ENCODE measurements around the gene CBFA2T3. TPM values are rescaled to one million over a fixed set of nuclear protein-coding genes. Genes with fewer than 3 reads are reported as not detected.
"Not testable (repeated sequence)": the region's sequence is repeated elsewhere in the genome, so short reads cannot be mapped to it uniquely, and the experiment has no call there.

The CBFA2T3 gene
- total RNA-seq, 1 experiment from 2014 or later: not detected

- not testable (repeated sequence) for H3K79me2 ChIP-seq (ENCODE audit: low read length); H3K9ac ChIP-seq (ENCODE audit: low read length); H3K4me2 ChIP-seq (ENCODE audit: low read depth, low read length, poor library complexity, severe bottlenecking); H3K9me3 ChIP-seq (ENCODE audit: low read length); H2AFZ ChIP-seq (ENCODE audit: low read length); H3K36me3 ChIP-seq (ENCODE audit: insufficient read depth, low read length); H3K27me3 ChIP-seq (ENCODE audit: low read length); H3K9me2 ChIP-seq (replicated peaks; ENCODE audit: insufficient read depth, low read length); H3K27ac ChIP-seq (ENCODE audit: low read length); H4K20me1 ChIP-seq (ENCODE audit: insufficient read depth, low read depth, low read length); H3K4me3 ChIP-seq (ENCODE audit: low read length); H3K4me1 ChIP-seq (ENCODE audit: low read length); DNase-seq
Measured at GRCh38 chr16:88918896-88919295, 58.1 kb downstream of the CBFA2T3 start.

GRCh38 chr16:88917915-88918627 lies 58.9 kb downstream of the CBFA2T3 start:
- Histone ChIP-seq H3K9ac (ENCODE audit: low read length) (no peak overlapping the region), H4K20me1 (ENCODE audit: insufficient read depth, low read depth, low read length) (no peaks in the 10 kb centered on the region), H3K79me2 (ENCODE audit: low read length) (no peaks in the 10 kb centered on the region), H3K36me3 (ENCODE audit: insufficient read depth, low read length) (no peaks in the 10 kb centered on the region), H3K4me2 (ENCODE audit: low read depth, low read length, poor library complexity, severe bottlenecking) (no peak overlapping the region), H3K9me2 (replicated peaks; ENCODE audit: insufficient read depth, low read length) (no peaks in the 10 kb centered on the region), H3K4me3 (ENCODE audit: low read length) (no peak overlapping the region), H3K27me3 (ENCODE audit: low read length) (no peaks in the 10 kb centered on the region), H3K27ac (ENCODE audit: low read length) (no peak overlapping the region), H2AFZ (ENCODE audit: low read length) (no peak overlapping the region), H3K9me3 (ENCODE audit: low read length) (no peaks in the 10 kb centered on the region), H3K4me1 (ENCODE audit: low read length) (no peaks in the 10 kb centered on the region)
- DNase-seq: no peak

- H4K20me1 ChIP-seq (ENCODE audit: insufficient read depth, low read depth, low read length): no peaks in the 10 kb centered on the region
- H3K79me2 ChIP-seq (ENCODE audit: low read length): no peaks in the 10 kb centered on the region
- no peak overlapping the region for H3K9ac ChIP-seq (ENCODE audit: low read length)
Measured at GRCh38 chr16:88917146-88917914, 59.7 kb downstream of the CBFA2T3 start.

GRCh38 chr16:88915639-88916327 lies 61.2 kb downstream of the CBFA2T3 start:
- Histone ChIP-seq H3K4me2 (ENCODE audit: low read depth, low read length, poor library complexity, severe bottlenecking) (no peak overlapping the region), H3K4me1 (ENCODE audit: low read length) (no peaks in the 10 kb centered on the region), H4K20me1 (ENCODE audit: insufficient read depth, low read depth, low read length) (no peaks in the 10 kb centered on the region), H3K4me3 (ENCODE audit: low read length) (no peak overlapping the region), H3K36me3 (ENCODE audit: insufficient read depth, low read length) (no peaks in the 10 kb centered on the region), H2AFZ (ENCODE audit: low read length) (no peak overlapping the region), H3K9ac (ENCODE audit: low read length) (no peak overlapping the region), H3K9me3 (ENCODE audit: low read length) (no peaks in the 10 kb centered on the region), H3K27ac (ENCODE audit: low read length) (no peak overlapping the region), H3K9me2 (replicated peaks; ENCODE audit: insufficient read depth, low read length) (no peaks in the 10 kb centered on the region), H3K27me3 (ENCODE audit: low read length) (no peaks in the 10 kb centered on the region), H3K79me2 (ENCODE audit: low read length) (no peaks in the 10 kb centered on the region)
- no peak for DNase-seq

More at GRCh38 chr16:88917146-88917914, 59.7 kb downstream of the CBFA2T3 start:
- Histone ChIP-seq H3K4me3 (ENCODE audit: low read length) (no peak overlapping the region), H3K9me3 (ENCODE audit: low read length) (no peaks in the 10 kb centered on the region), H3K27ac (ENCODE audit: low read length) (no peak overlapping the region), H3K36me3 (ENCODE audit: insufficient read depth, low read length) (no peaks in the 10 kb centered on the region), H3K4me2 (ENCODE audit: low read depth, low read length, poor library complexity, severe bottlenecking) (no peak overlapping the region), H3K4me1 (ENCODE audit: low read length) (no peaks in the 10 kb centered on the region), H2AFZ (ENCODE audit: low read length) (no peak overlapping the region), H3K9me2 (replicated peaks; ENCODE audit: insufficient read depth, low read length) (no peaks in the 10 kb centered on the region), H3K27me3 (ENCODE audit: low read length) (no peaks in the 10 kb centered on the region)
- DNase-seq: no peak

GRCh38 chr16:88914750-88915368 lies 62.1 kb downstream of the CBFA2T3 start:
- Histone ChIP-seq H3K9ac (ENCODE audit: low read length) (no peak overlapping the region), H3K4me1 (ENCODE audit: low read length) (no peaks in the 10 kb centered on the region), H3K9me3 (ENCODE audit: low read length) (no peaks in the 10 kb centered on the region), H3K27ac (ENCODE audit: low read length) (no peak overlapping the region), H3K4me2 (ENCODE audit: low read depth, low read length, poor library complexity, severe bottlenecking) (no peak overlapping the region), H3K36me3 (ENCODE audit: insufficient read depth, low read length) (no peaks in the 10 kb centered on the region), H3K4me3 (ENCODE audit: low read length) (no peak overlapping the region), H3K9me2 (replicated peaks; ENCODE audit: insufficient read depth, low read length) (no peaks in the 10 kb centered on the region), H2AFZ (ENCODE audit: low read length) (no peak overlapping the region), H3K27me3 (ENCODE audit: low read length) (no peaks in the 10 kb centered on the region), H4K20me1 (ENCODE audit: insufficient read depth, low read depth, low read length) (no peaks in the 10 kb centered on the region), H3K79me2 (ENCODE audit: low read length) (no peaks in the 10 kb centered on the region)
- no peak for DNase-seq

- no peaks in the 10 kb centered on the region for H3K36me3 ChIP-seq (ENCODE audit: insufficient read depth, low read length)
- no peak overlapping the region for H3K4me3 ChIP-seq (ENCODE audit: low read length)
- H3K79me2 ChIP-seq (ENCODE audit: low read length): no peaks in the 10 kb centered on the region
- H3K9me2 ChIP-seq (replicated peaks; ENCODE audit: insufficient read depth, low read length): no peaks in the 10 kb centered on the region
- H3K9me3 ChIP-seq (ENCODE audit: low read length): no peaks in the 10 kb centered on the region
- no peaks in the 10 kb centered on the region for H4K20me1 ChIP-seq (ENCODE audit: insufficient read depth, low read depth, low read length)
- H3K4me2 ChIP-seq (ENCODE audit: low read depth, low read length, poor library complexity, severe bottlenecking): no peak overlapping the region
- H3K4me1 ChIP-seq (ENCODE audit: low read length): no peaks in the 10 kb centered on the region
- H3K27me3 ChIP-seq (ENCODE audit: low read length): no peaks in the 10 kb centered on the region
- H2AFZ ChIP-seq (ENCODE audit: low read length): no peak overlapping the region
- no peak overlapping the region for H3K9ac ChIP-seq (ENCODE audit: low read length)
- DNase-seq: no peak
- H3K27ac ChIP-seq (ENCODE audit: low read length): no peak overlapping the region
Measured at GRCh38 chr16:88913870-88914269, 63.1 kb downstream of the CBFA2T3 start.

GRCh38 chr16:88913001-88913612 lies 63.9 kb downstream of the CBFA2T3 start:
- Histone ChIP-seq H3K27ac (ENCODE audit: low read length) (no peak overlapping the region), H3K9me2 (replicated peaks; ENCODE audit: insufficient read depth, low read length) (no peaks in the 10 kb centered on the region), H3K4me3 (ENCODE audit: low read length) (no peak overlapping the region), H3K27me3 (ENCODE audit: low read length) (no peaks in the 10 kb centered on the region), H3K4me1 (ENCODE audit: low read length) (no peaks in the 10 kb centered on the region), H3K79me2 (ENCODE audit: low read length) (no peaks in the 10 kb centered on the region), H2AFZ (ENCODE audit: low read length) (no peak overlapping the region), H4K20me1 (ENCODE audit: insufficient read depth, low read depth, low read length) (no peaks in the 10 kb centered on the region), H3K36me3 (ENCODE audit: insufficient read depth, low read length) (no peaks in the 10 kb centered on the region), H3K9ac (ENCODE audit: low read length) (no peak overlapping the region), H3K4me2 (ENCODE audit: low read depth, low read length, poor library complexity, severe bottlenecking) (no peak overlapping the region), H3K9me3 (ENCODE audit: low read length) (no peaks in the 10 kb centered on the region)
- no peak for DNase-seq
